GM23248 (cell line): ENCODE data around the gene ATP2A2.

Experiments used
- EZH2 ChIP-seq: fragments of 200-600 bp; sonication (generic); IDR thresholded peaks from 2 replicates; pipeline ENCODE4 v1.6.1; 2018; ENCODE audit warnings: antibody characterized with exemption, mild to moderate bottlenecking; ENCODE audit not compliant: insufficient read depth, poor library complexity, severe bottlenecking
- EZH2phosphoT487 ChIP-seq: fragments of 200-600 bp; sonication (generic); IDR thresholded peaks from 2 replicates; pipeline ENCODE4 v1.6.1; 2018; ENCODE audit warnings: antibody characterized with exemption, moderate library complexity, mild to moderate bottlenecking, low read depth; ENCODE audit not compliant: insufficient read depth

GRCh38 chr12:110366321-110367142 lies 85.5 kb downstream of the ATP2A2 start:
- TF ChIP-seq EZH2 (no peak), EZH2phosphoT487 (no peak)
